Panc1 (cell line): Measurements from ENCODE around the gene MBNL2. TPM values are rescaled to one million over a fixed set of nuclear protein-coding genes. Genes with fewer than 3 reads are reported as not detected.

Source experiments
- ATAC-seq: fragments of 200-7000 bp; cut with Tn5 transposase; 2 replicates; pipeline ENCODE4 v1.9.1; 2020; ENCODE audit warnings: mild to moderate bottlenecking, moderate library complexity
- BruUV-seq: library from RNA; stranded (reverse); fragments of 400-500 nt; replicated peaks from 2 replicates; lab custom pipeline; 2021; lab: Mats Ljungman, UMichigan
- CTCF ChIA-PET: fragments of 300-600 bp; sonication (Branson Sonifier 250); formaldehyde crosslinking; loops from one replicate; lab custom pipeline; 2022; ENCODE audit warnings: antibody characterized with exemption; lab: Charles Lee
- POLR2A ChIA-PET: fragments of 300-600 bp; sonication (Branson Sonifier 250); formaldehyde crosslinking; loops from one replicate; lab custom pipeline; 2022; ENCODE audit warnings: antibody characterized with exemption; lab: Charles Lee
- DNase-seq: peaks from one replicate; pipeline ENCODE4 v3.0.0-alpha.2; 2010; ENCODE audit warnings: low read depth, low spot score
- H3K27ac ChIP-seq: 2 replicates; pipeline ENCODE4 v1.5.1; 2011; ENCODE audit warnings: mild to moderate bottlenecking, low read length, inconsistent platforms
- H3K27me3 ChIP-seq: fragments of 200-500 bp; sonication (Bioruptor generic); 2 replicates; pipeline ENCODE4 v1.6.0; 2014; ENCODE audit warnings: low read length, inconsistent platforms; ENCODE audit not compliant: control insufficient read depth, insufficient read depth
- H3K36me3 ChIP-seq: fragments of 200-500 bp; sonication (Bioruptor generic); 2 replicates; pipeline ENCODE4 v1.5.1; 2014; ENCODE audit warnings: inconsistent platforms, mild to moderate bottlenecking, low read length, moderate library complexity; ENCODE audit not compliant: control insufficient read depth, insufficient read depth
- H3K4me1 ChIP-seq: 2 replicates; pipeline ENCODE4 v1.5.1; 2011; ENCODE audit warnings: inconsistent platforms, mild to moderate bottlenecking, low read length, moderate library complexity; ENCODE audit not compliant: control insufficient read depth, insufficient read depth
- H3K4me3 ChIP-seq, 2 experiments: 2 replicates each; pipeline ENCODE4 v1.5.1; 2011 to 2012; ENCODE audit warnings: low read depth in 2 of 2, low read length in 2 of 2, mild to moderate bottlenecking in 2 of 2, inconsistent platforms in 1 of 2, moderate library complexity in 1 of 2
- H3K9me3 ChIP-seq: fragments of 200-500 bp; sonication (Bioruptor generic); 2 replicates; pipeline ENCODE4 v1.5.1; 2014; ENCODE audit warnings: low read depth, mild to moderate bottlenecking, inconsistent platforms, low read length, moderate library complexity; ENCODE audit not compliant: control insufficient read depth, insufficient read depth
- CTCF ChIP-seq: fragments of 450-650 bp; IDR thresholded peaks from 2 replicates; pipeline ENCODE4 v1.5.1; 2017; ENCODE audit warnings: mild to moderate bottlenecking
- POLR2AphosphoS5 ChIP-seq: IDR thresholded peaks from 2 replicates; pipeline ENCODE4 v1.6.1; 2012; ENCODE audit warnings: mild to moderate bottlenecking, low read depth, low read length, moderate library complexity
- REST ChIP-seq, 2 experiments: IDR thresholded peaks; 2 replicates each; pipeline ENCODE4 v1.6.1; 2011 to 2012; ENCODE audit warnings: low read depth in 2 of 2, control low read depth in 1 of 2, low read length in 1 of 2, mild to moderate bottlenecking in 1 of 2, moderate library complexity in 1 of 2; ENCODE audit not compliant: insufficient read depth in 1 of 2
- SIN3A ChIP-seq: IDR thresholded peaks from 2 replicates; pipeline ENCODE4 v1.6.1; 2012; ENCODE audit warnings: low read depth, mild to moderate bottlenecking, low read length, moderate library complexity, borderline replicate concordance; ENCODE audit not compliant: insufficient read depth
- TCF7L2 ChIP-seq: IDR thresholded peaks from 2 replicates; pipeline ENCODE4 v1.6.1; 2011; ENCODE audit warnings: mild to moderate bottlenecking, low read depth, low read length, inconsistent platforms
- in situ Hi-C: cut with HindIII; loops from 2 replicates; pipeline ENCODE4 v1.10.0; 2016; ENCODE audit warnings: low sequenced_read_pairs, low pct_unique_long_range_greater_than_20kb
- intact Hi-C: fragments of 100-400 bp; cut with micrococcal nuclease; formaldehyde crosslinking; loops from one replicate; pipeline ENCODE4 v1.10.0; 2022; ENCODE audit not compliant: unreplicated experiment
- total RNA-seq: library from RNA; stranded (reverse); gene quantifications from one replicate; pipeline ENCODE4 v1.2.1, GENCODE V29; 2021; ENCODE audit not compliant: unreplicated experiment

The MBNL2 gene
- total RNA-seq, 1 experiment from 2014 or later: 103 TPM

- ChIA-PET CTCF (no interaction called here), POLR2A (no interaction called here)
- no peaks in the 10 kb centered on the region for H3K9me3 ChIP-seq
- H3K36me3 ChIP-seq: peaks cover 5% of the 10 kb centered on the region; the same call in 1 of the 2 replicates
- ATAC-seq (no peak), DNase-seq (no peak)
- no peak overlapping the region for H3K4me3 ChIP-seq
- no peak for TF ChIP-seq SIN3A
- no peak for TF ChIP-seq TCF7L2
- TF ChIP-seq CTCF: no peak
- TF ChIP-seq REST (IDR thresholded peaks at IDR 0.05; ENCODE audit: insufficient read depth in 1 of 2, low read depth in 2 of 2, low read length in 1 of 2): no peak
- TF ChIP-seq POLR2AphosphoS5: no peak
- peak overlapping the region; percentile 100 for H3K27ac ChIP-seq
- intact Hi-C loops (no loop called here), in situ Hi-C loops (no loop called here)
- H3K4me1 ChIP-seq: peaks cover 93% of the 10 kb centered on the region
- H3K27me3 ChIP-seq: no peaks in the 10 kb centered on the region
- no TSS peak for BruUV-seq
These were observed 91.6 kb downstream of the MBNL2 start for GRCh38 chr13:97313551-97314260.

- peak overlapping the region; percentile 100 for H3K27ac ChIP-seq
- no peaks in the 10 kb centered on the region for H3K9me3 ChIP-seq
- peaks cover 85% of the 10 kb centered on the region for H3K4me1 ChIP-seq
- no TSS peak for BruUV-seq
- H3K36me3 ChIP-seq: peaks cover 5% of the 10 kb centered on the region; the same call in 1 of the 2 replicates
- ATAC-seq (no peak), DNase-seq (no peak)
- in situ Hi-C loops: no loop called here
- H3K27me3 ChIP-seq: no peaks in the 10 kb centered on the region
- intact Hi-C loops: no loop called here
- TF ChIP-seq POLR2AphosphoS5 (no peak), REST (IDR thresholded peaks at IDR 0.05; ENCODE audit: insufficient read depth in 1 of 2, low read depth in 2 of 2, low read length in 1 of 2) (no peak), CTCF (no peak), SIN3A (no peak), TCF7L2 (no peak)
- ChIA-PET CTCF (no interaction called here), POLR2A (no interaction called here)
- no peak overlapping the region for H3K4me3 ChIP-seq
These were observed 94.3 kb downstream of the MBNL2 start for GRCh38 chr13:97316390-97316789.
